ENCODE results near the gene LEPROT.

GRCh38 chr1:65386439-65386838 is 34.0 kb upstream of the LEPROT start:
- TF ChIP-seq CTCF (IDR thresholded peaks at IDR 0.05) (no peak), POLR2A (IDR thresholded peaks at IDR 0.05; ENCODE audit: low read depth) (no peak), EP300 (IDR thresholded peaks at IDR 0.05) (no peak), POLR2AphosphoS5 (IDR thresholded peaks at IDR 0.05) (no peak)
